Tibial artery (tissue), 4 donors: Measurements from ENCODE around the gene DDX49.

ENCODE experiments used
- DNase-seq, 2 donors: peaks; one replicate each; pipeline ENCODE4 v3.0.0-alpha.2; 2019
- H3K27ac ChIP-seq, 2 donors: fragments of 200-600 bp; sonication (generic) in 1 of 2; 1 replicate in 1 of 2; 2 replicates in 1 of 2; pipeline ENCODE4 v1.5.1; 2018 to 2019; ENCODE audit warnings: mild to moderate bottlenecking in 1 of 2
- H3K27me3 ChIP-seq, 2 donors: fragments of 200-600 bp; sonication (generic) in 1 of 2; one replicate each; pipeline versions ENCODE4 v1.5.1 to v1.6.0; 2016 to 2019
- H3K36me3 ChIP-seq, 3 donors: fragments of 200-600 bp; sonication (generic) in 2 of 3; one replicate each; pipeline ENCODE4 v1.5.1; 2016 to 2019; ENCODE audit warnings: mild to moderate bottlenecking in 2 of 3
- H3K4me1 ChIP-seq, 4 donors: fragments of 200-600 bp; sonication (generic) in 2 of 4; 1 replicate in 3 of 4; 2 replicates in 1 of 4; pipeline ENCODE4 v1.5.1; 2016 to 2019
- H3K4me3 ChIP-seq, 2 donors: fragments of 200-600 bp; sonication (generic) in 1 of 2; 1 replicate in 1 of 2; 2 replicates in 1 of 2; pipeline ENCODE4 v1.5.1; 2018 to 2019; ENCODE audit warnings: mild to moderate bottlenecking in 2 of 2
- H3K9me3 ChIP-seq, 3 donors: fragments of 200-600 bp; sonication (generic) in 1 of 3; one replicate each; pipeline ENCODE4 v1.5.1; 2016 to 2019
- CTCF ChIP-seq, 2 experiments: fragments of 200-600 bp in 1 of 2; fragments of 450-650 bp in 1 of 2; IDR thresholded peaks; one replicate each; pipeline ENCODE4 v1.5.1; 2017 to 2019; ENCODE audit warnings: antibody characterized with exemption in 2 of 2, mild to moderate bottlenecking in 1 of 2, moderate library complexity in 1 of 2
- intact Hi-C: fragments of 100-400 bp; cut with DNase I; formaldehyde crosslinking; loops from one replicate; pipeline ENCODE4 v1.15.0; 2023; ENCODE audit warnings: low total_unique reads

The DDX49 gene

GRCh38 chr19:18920400-18920799, 885 bp downstream of the DDX49 start:
- TF ChIP-seq CTCF (IDR thresholded peaks at IDR 0.05), result no peak
- no peak for DNase-seq
- H3K27me3 ChIP-seq, result no peaks in the 10 kb centered on the region
- H3K4me3 ChIP-seq, result peak overlapping the region; percentile 84 to 87
- intact Hi-C loops, result no loop called here
- no peaks in the 10 kb centered on the region for H3K9me3 ChIP-seq
- peak overlapping the region; percentile 80 to 82 for H3K27ac ChIP-seq
- peaks cover 0 to 51% (median 29%) of the 10 kb centered on the region in 4 donors for H3K4me1 ChIP-seq
- peaks cover 40 to 51% (median 44%) of the 10 kb centered on the region in 3 donors for H3K36me3 ChIP-seq

- peaks cover 41 to 57% (median 53%) of the 10 kb centered on the region in 3 donors for H3K36me3 ChIP-seq
- no peak for DNase-seq
- intact Hi-C loops, result no loop called here
These were observed 2.1 kb downstream of the DDX49 start for GRCh38 chr19:18921593-18921992.

DNA sequence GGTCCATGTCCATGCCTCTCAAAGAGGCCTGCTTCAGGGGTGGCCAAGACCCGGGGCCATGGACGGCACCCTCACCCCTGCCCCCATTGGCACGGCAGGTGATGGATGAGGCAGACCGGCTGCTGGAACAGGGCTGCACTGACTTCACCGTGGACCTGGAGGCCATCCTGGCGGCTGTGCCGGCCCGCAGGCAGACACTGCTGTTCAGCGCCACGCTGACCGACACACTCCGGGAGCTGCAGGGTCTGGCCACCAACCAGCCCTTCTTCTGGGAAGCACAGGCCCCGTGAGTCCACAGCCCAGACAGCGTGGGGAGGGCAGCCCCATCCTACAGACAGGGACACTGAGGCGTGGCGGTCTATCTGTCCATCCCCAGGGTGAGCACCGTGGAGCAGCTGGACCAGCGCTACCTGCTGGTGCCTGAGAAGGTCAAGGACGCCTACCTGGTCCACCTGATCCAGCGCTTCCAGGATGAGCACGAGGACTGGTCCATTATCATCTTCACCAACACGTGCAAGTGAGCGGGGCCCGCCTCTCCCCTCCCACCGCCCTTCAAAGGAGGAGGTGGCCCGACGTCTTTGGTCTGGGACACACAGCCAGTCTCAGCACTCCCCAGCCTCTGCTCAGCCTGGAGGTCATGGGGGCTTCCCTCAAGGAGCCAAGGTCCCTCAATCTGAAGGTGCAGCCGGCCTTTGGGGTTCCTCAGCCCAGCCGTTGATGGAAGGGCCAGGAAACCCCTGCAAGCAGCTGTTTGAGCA, 2.9 kb downstream of the DDX49 start:
- intact Hi-C loops, result no loop called here
- no peak for TF ChIP-seq CTCF (IDR thresholded peaks at IDR 0.05)
- no peak overlapping the region for H3K4me3 ChIP-seq
- H3K27ac ChIP-seq, result no peak overlapping the region
- peaks cover 41 to 65% (median 57%) of the 10 kb centered on the region in 3 donors for H3K36me3 ChIP-seq
- no peaks in the 10 kb centered on the region for H3K9me3 ChIP-seq
- H3K27me3 ChIP-seq, result no peaks in the 10 kb centered on the region
- DNase-seq, result no peak
- H3K4me1 ChIP-seq, result peaks cover 0 to 33% (median 26%) of the 10 kb centered on the region in 4 donors

More at GRCh38 chr19:18921593-18921992, 2.1 kb downstream of the DDX49 start:
- Histone ChIP-seq H3K4me3 (no peak overlapping the region), H3K27me3 (no peaks in the 10 kb centered on the region), H3K27ac (no peak overlapping the region), H3K9me3 (no peaks in the 10 kb centered on the region), H3K4me1 (peaks cover 0 to 42% (median 29%) of the 10 kb centered on the region in 4 donors)
- no peak for TF ChIP-seq CTCF (IDR thresholded peaks at IDR 0.05)

DNA sequence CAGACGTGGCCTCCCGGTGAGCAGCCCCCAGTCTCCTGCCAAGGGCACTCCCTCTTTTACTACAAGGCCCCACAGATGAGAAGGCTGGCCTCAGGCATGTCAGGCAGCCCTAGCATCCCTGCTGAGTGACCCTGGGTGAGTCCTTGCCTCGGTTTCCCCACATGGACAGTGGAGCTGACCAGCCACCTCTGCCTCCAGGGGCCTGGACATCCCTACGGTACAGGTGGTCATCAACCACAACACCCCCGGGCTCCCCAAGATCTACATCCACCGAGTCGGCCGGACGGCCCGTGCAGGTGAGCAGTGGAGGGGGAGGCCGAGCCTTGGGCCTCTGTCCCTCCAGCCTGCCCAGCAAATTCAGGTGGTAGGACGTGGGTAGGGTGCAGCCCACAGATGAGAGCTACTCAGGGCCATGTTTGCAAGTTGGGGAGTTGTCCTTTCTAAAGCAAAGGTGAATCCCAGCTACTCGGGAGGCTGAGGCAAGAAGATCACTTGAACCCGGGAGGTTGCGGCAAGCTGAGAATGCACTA, 5.2 kb downstream of the DDX49 start:
- Histone ChIP-seq H3K27me3 (no peaks in the 10 kb centered on the region), H3K4me3 (no peak overlapping the region), H3K27ac (no peak overlapping the region), H3K4me1 (peaks cover 0 to 19% (median 15%) of the 10 kb centered on the region in 4 donors), H3K36me3 (peaks cover 41 to 89% (median 79%) of the 10 kb centered on the region in 3 donors), H3K9me3 (no peaks in the 10 kb centered on the region)
- DNase-seq, result no peak
- no peak for TF ChIP-seq CTCF (IDR thresholded peaks at IDR 0.05)
- intact Hi-C loops, result no loop called here

DNA sequence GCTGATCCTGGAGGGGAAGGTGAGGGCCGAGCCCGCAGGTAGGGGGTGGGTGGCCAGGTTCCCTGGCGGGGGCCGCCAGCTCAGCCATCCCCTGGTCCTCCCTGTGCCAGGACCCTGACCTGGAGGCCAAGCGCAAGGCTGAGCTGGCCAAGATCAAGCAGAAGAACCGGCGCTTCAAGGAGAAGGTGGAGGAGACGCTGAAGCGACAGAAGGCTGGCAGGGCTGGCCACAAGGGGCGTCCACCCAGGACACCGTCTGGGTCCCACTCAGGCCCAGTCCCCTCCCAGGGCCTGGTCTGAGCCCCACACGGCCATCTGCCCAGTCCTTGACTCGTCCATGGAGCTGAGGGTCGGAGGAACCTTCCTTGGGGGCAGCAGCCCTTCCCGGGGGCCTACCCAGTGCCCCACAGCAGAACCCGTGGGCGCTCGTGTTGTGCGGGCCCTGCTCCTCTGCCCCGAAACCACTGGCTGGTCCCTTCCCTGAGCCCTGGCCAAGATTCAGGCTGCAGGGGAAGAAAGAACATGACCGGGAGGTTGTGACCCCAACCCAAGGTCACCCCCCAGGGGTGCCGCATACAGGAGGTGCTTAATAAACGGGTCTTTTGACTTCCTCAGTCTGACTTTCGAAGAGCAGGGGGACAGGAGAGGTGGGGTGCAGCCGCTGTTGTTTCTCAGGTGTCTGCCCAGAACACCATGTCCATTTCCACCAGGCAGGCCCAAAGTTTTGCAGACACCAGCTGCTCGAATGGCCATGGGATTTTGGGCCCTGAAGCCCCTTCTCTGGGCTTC, 8.7 kb downstream of the DDX49 start:
- no peaks in the 10 kb centered on the region for H3K9me3 ChIP-seq
- no peak overlapping the region for H3K27ac ChIP-seq
- H3K4me1 ChIP-seq, result peaks cover 0 to 10% (median 0%) of the 10 kb centered on the region in 4 donors
- TF ChIP-seq CTCF (IDR thresholded peaks at IDR 0.05), result no peak
- no peak for DNase-seq
- intact Hi-C loops, result no loop called here
- H3K27me3 ChIP-seq, result no peaks in the 10 kb centered on the region
- H3K36me3 ChIP-seq, result peaks cover 22 to 93% (median 70%) of the 10 kb centered on the region in 3 donors
- H3K4me3 ChIP-seq, result no peak overlapping the region
